ENCODE results near the gene FRMD4A.

FRMD4A gene

DNA sequence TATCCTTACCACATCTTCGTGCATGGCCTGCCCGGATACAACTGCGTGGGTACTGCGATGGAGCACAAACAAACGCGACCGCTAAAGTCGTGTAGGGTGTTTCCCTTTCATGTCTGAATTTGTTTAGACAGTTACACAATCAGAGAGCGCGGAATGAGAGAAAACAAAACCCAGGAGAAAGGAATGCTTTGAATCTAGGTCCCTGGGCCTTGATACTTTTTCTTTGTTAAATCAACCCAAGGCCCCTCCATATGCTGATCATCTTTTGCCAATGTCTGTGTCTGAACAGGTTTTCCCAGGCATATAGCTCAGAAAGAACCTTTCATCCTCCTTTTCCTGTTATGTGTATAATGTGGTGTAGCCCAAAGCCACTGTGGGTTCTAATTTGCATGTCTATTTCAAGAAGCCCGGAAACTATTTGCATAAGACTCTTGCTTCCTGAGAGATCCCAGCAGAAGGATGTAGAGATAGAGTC lies 145.8 kb downstream of the FRMD4A start:
- Histone ChIP-seq H3K27me3 (ENCODE audit: insufficient read depth, poor library complexity, severe bottlenecking) (no peaks in the 10 kb centered on the region), H3K4me3 (replicated peaks; ENCODE audit: insufficient read depth, low read length) (no peak overlapping the region), H3K27ac (replicated peaks) (no peak overlapping the region)
- TF ChIP-seq SPI1 (IDR thresholded peaks at IDR 0.05; ENCODE audit: borderline replicate concordance, low read depth) = no peak
- no peak for TF ChIP-seq REST (IDR thresholded peaks at IDR 0.05; ENCODE audit: insufficient replicate concordance, low read depth)
- no peak for TF ChIP-seq POLR2AphosphoS5 (IDR thresholded peaks at IDR 0.05; ENCODE audit: low read depth)
- no peak for DNase-seq (ENCODE audit: low read depth in 1 of 2, low spot score in 1 of 2)

DNA sequence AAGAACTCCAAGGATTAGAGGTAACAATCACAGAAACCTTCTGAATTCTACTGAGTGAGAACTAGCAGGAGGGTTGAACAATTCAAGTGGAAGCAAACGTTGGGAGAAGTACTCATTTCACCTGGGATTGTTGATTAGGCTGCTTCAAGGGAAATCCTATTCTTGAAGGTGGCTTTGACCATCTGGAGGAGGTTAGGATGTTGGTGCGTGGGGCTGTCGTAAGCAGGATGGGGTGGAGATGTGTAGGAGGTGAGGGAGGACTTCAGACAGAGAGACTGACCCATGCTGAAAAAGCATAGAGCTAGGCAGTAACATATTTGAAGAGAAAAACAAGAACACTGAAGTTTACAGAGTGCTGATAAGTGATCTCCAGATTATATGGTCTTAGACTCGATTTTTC lies 147.9 kb downstream of the FRMD4A start:
- DNase-seq (ENCODE audit: low read depth in 1 of 2, low spot score in 1 of 2) = no peak
- Histone ChIP-seq H3K27ac (replicated peaks) (no peak overlapping the region), H3K27me3 (ENCODE audit: insufficient read depth, poor library complexity, severe bottlenecking) (no peaks in the 10 kb centered on the region), H3K4me3 (replicated peaks; ENCODE audit: insufficient read depth, low read length) (no peak overlapping the region)
- TF ChIP-seq, protein P1, sequence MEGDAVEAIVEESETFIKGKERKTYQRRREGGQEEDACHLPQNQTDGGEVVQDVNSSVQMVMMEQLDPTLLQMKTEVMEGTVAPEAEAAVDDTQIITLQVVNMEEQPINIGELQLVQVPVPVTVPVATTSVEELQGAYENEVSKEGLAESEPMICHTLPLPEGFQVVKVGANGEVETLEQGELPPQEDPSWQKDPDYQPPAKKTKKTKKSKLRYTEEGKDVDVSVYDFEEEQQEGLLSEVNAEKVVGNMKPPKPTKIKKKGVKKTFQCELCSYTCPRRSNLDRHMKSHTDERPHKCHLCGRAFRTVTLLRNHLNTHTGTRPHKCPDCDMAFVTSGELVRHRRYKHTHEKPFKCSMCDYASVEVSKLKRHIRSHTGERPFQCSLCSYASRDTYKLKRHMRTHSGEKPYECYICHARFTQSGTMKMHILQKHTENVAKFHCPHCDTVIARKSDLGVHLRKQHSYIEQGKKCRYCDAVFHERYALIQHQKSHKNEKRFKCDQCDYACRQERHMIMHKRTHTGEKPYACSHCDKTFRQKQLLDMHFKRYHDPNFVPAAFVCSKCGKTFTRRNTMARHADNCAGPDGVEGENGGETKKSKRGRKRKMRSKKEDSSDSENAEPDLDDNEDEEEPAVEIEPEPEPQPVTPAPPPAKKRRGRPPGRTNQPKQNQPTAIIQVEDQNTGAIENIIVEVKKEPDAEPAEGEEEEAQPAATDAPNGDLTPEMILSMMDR (IDR thresholded peaks at IDR 0.05; ENCODE audit: insufficient read depth, low read length) = no peak
- TF ChIP-seq GABPA (IDR thresholded peaks at IDR 0.05; ENCODE audit: low read depth) = no peak
- no peak for TF ChIP-seq SPI1 (IDR thresholded peaks at IDR 0.05; ENCODE audit: borderline replicate concordance, low read depth)
- no peak for TF ChIP-seq POLR2AphosphoS5 (IDR thresholded peaks at IDR 0.05; ENCODE audit: low read depth)
- no peak for TF ChIP-seq REST (IDR thresholded peaks at IDR 0.05; ENCODE audit: insufficient replicate concordance, low read depth)

DNA sequence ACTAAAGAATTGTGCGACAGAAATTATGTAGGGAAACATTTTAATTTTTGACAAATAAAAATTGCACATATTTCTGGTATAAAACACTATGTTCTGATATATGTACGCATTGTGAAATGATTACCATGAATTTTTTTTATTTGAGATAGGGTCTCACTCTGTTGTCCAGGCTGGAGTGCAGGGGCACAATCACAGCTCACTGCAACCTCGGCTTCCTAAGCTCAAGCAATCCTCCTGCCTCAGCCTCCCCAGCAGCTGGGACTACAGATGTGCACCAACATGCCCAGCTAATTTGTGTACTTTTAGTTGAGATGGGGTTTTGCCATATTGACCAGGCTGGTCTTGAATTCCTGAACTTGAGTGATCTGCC lies 149.2 kb downstream of the FRMD4A start:
- no peak for DNase-seq (ENCODE audit: low read depth in 1 of 2, low spot score in 1 of 2)
- TF ChIP-seq REST (IDR thresholded peaks at IDR 0.05; ENCODE audit: insufficient replicate concordance, low read depth) (no peak), GABPA (IDR thresholded peaks at IDR 0.05; ENCODE audit: low read depth) (no peak)
- TF ChIP-seq, protein P1 (IDR thresholded peaks at IDR 0.05; ENCODE audit: insufficient read depth, low read length) = no peak
- no peak overlapping the region for H3K4me3 ChIP-seq (replicated peaks; ENCODE audit: insufficient read depth, low read length)
- no peak overlapping the region for H3K27ac ChIP-seq (replicated peaks)
- no peaks in the 10 kb centered on the region for H3K27me3 ChIP-seq (ENCODE audit: insufficient read depth, poor library complexity, severe bottlenecking)

All from HL-60 (cell line).